Adrenal gland (tissue), 5 donors: ENCODE measurements around the gene NHS.

Experiments
- POLR2A ChIP-seq, 2 donors: fragments of 450-650 bp; IDR thresholded peaks; one replicate each; pipeline ENCODE4 v1.6.1; 2017; ENCODE audit warnings: antibody characterized with exemption in 2 of 2, mild to moderate bottlenecking in 2 of 2, moderate library complexity in 1 of 2
- TF ChIP-seq, protein P1 (sequence below), 6 experiments: fragments of 450-650 bp in 4 of 6; fragments of 200-600 bp in 2 of 6; sonication (generic) in 1 of 6; IDR thresholded peaks; 1 replicate in 5 of 6; 2 replicates in 1 of 6; pipeline versions ENCODE4 v1.5.1 to v1.8.0; 2016 to 2021; ENCODE audit warnings: antibody characterized with exemption in 6 of 6, mild to moderate bottlenecking in 2 of 6, moderate library complexity in 1 of 6
- donor health status: DM: no; HTN: no; CAD: no.

DNA sequence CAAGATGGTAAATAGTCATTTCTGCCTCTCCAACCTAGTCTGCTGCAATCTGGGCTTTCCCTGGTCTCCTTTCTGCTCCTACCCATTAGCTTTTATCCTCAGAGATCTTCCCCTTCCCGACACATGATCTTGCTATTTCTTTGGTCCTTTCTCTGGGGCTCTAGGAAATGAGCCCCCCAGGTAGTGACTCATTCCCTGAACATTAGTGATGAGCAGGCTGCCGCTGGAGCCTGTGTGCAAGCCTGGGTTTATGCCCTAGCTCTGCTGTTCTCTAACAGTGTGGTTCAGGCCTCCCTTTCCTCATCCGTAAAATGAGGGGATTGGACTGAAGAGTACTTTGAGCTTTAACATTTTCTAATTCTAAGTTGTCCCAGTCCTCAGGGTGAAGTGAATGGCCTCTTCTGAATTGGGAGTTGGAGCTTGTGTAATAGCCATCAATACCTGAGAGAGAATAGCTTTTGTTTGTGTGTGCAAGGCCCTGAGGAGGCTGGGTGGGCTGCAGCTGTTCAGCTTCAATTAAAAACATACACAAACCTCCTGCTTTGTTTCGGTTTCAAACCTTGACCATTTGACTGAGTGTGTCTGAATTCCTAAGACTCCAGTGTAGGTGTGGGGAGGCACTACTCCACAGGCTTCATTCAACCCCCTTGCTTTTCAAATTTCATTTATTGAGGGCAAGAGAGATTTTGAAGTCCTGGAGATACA is 246.7 kb downstream of the NHS start:
- TF ChIP-seq, protein P1, sequence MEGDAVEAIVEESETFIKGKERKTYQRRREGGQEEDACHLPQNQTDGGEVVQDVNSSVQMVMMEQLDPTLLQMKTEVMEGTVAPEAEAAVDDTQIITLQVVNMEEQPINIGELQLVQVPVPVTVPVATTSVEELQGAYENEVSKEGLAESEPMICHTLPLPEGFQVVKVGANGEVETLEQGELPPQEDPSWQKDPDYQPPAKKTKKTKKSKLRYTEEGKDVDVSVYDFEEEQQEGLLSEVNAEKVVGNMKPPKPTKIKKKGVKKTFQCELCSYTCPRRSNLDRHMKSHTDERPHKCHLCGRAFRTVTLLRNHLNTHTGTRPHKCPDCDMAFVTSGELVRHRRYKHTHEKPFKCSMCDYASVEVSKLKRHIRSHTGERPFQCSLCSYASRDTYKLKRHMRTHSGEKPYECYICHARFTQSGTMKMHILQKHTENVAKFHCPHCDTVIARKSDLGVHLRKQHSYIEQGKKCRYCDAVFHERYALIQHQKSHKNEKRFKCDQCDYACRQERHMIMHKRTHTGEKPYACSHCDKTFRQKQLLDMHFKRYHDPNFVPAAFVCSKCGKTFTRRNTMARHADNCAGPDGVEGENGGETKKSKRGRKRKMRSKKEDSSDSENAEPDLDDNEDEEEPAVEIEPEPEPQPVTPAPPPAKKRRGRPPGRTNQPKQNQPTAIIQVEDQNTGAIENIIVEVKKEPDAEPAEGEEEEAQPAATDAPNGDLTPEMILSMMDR (IDR thresholded peaks at IDR 0.05), result no peak
- TF ChIP-seq POLR2A (IDR thresholded peaks at IDR 0.05), result no peak
